GM12873 (cell line): ENCODE results near the gene KPNA4.

Source experiments
- CTCF ChIP-seq: IDR thresholded peaks from 2 replicates; pipeline ENCODE4 v1.5.1; 2012; ENCODE audit warnings: low read depth, mild to moderate bottlenecking, moderate library complexity, low read length, control low read depth; ENCODE audit not compliant: insufficient read depth; ENCODE audit errors: missing control alignments

Gene KPNA4

GRCh38 chr3:160580938-160581337 is 15.6 kb upstream of the KPNA4 start:
- TF ChIP-seq CTCF, result no peak

- TF ChIP-seq CTCF, result no peak
These were observed 12.3 kb upstream of the KPNA4 start for GRCh38 chr3:160577556-160578195.

- no peak for TF ChIP-seq CTCF
These were observed 11.7 kb upstream of the KPNA4 start for GRCh38 chr3:160577093-160577492.

GRCh38 chr3:160576621-160577020 is 11.2 kb upstream of the KPNA4 start:
- TF ChIP-seq CTCF, result no peak

GRCh38 chr3:160575589-160575988 is 10.2 kb upstream of the KPNA4 start:
- no peak for TF ChIP-seq CTCF

GRCh38 chr3:160574636-160575035 is 9.3 kb upstream of the KPNA4 start:
- TF ChIP-seq CTCF, result no peak

- no peak for TF ChIP-seq CTCF
These were observed 4.7 kb upstream of the KPNA4 start for GRCh38 chr3:160569894-160570652.
